Trophoblast cell (in vitro differentiated cells and primary cell): ENCODE results near the gene M1AP.

Experiments used
- DNase-seq, 2 donors: peaks; one replicate each; pipeline ENCODE4 v3.0.0-alpha.2; 2016
- H2AFZ ChIP-seq: 2 replicates; pipeline ENCODE4 v1.6.1; 2013; ENCODE audit warnings: low read length, moderate library complexity, mild to moderate bottlenecking; ENCODE audit not compliant: insufficient read depth, poor library complexity
- H2AK5ac ChIP-seq: 2 replicates; pipeline ENCODE4 v1.6.1; 2013; ENCODE audit warnings: mild to moderate bottlenecking, low read length
- H2BK120ac ChIP-seq: 2 replicates; pipeline ENCODE4 v1.6.1; 2013; ENCODE audit warnings: low read length, mild to moderate bottlenecking, moderate library complexity; ENCODE audit not compliant: insufficient read depth, poor library complexity
- H2BK12ac ChIP-seq: 2 replicates; pipeline ENCODE4 v1.6.1; 2013; ENCODE audit warnings: mild to moderate bottlenecking, low read length, moderate library complexity
- H2BK5ac ChIP-seq: 2 replicates; pipeline ENCODE4 v1.6.1; 2013; ENCODE audit warnings: low read length, low read depth, moderate library complexity, mild to moderate bottlenecking; ENCODE audit not compliant: poor library complexity
- H3K14ac ChIP-seq: 2 replicates; pipeline ENCODE4 v1.6.1; 2013; ENCODE audit warnings: mild to moderate bottlenecking, low read length
- H3K18ac ChIP-seq: 2 replicates; pipeline ENCODE4 v1.6.1; 2013; ENCODE audit warnings: mild to moderate bottlenecking, low read length
- H3K23ac ChIP-seq: 2 replicates; pipeline ENCODE4 v1.6.1; 2013; ENCODE audit warnings: low read length
- H3K27ac ChIP-seq: 2 replicates; pipeline ENCODE4 v1.5.1; 2013; ENCODE audit warnings: low read depth, mild to moderate bottlenecking, inconsistent platforms, low read length, moderate library complexity
- H3K27me3 ChIP-seq: 2 replicates; pipeline ENCODE4 v1.6.1; 2013; ENCODE audit warnings: inconsistent platforms, mild to moderate bottlenecking, low read length, moderate library complexity; ENCODE audit not compliant: insufficient read depth
- H3K36me3 ChIP-seq, 2 experiments: 1 replicate in 1 of 2; 2 replicates in 1 of 2; pipeline ENCODE4 v1.6.1; 2013; ENCODE audit warnings: low read length in 2 of 2, mild to moderate bottlenecking in 2 of 2, moderate library complexity in 1 of 2; ENCODE audit not compliant: insufficient read depth in 2 of 2, control insufficient read depth in 1 of 2
- H3K4ac ChIP-seq: 2 replicates; pipeline ENCODE4 v1.6.1; 2013; ENCODE audit warnings: low read depth, mild to moderate bottlenecking, low read length, moderate library complexity
- H3K4me1 ChIP-seq, 2 experiments: 1 replicate in 1 of 2; 2 replicates in 1 of 2; pipeline ENCODE4 v1.6.1; 2013; ENCODE audit warnings: low read length in 2 of 2, mild to moderate bottlenecking in 2 of 2, moderate library complexity in 1 of 2; ENCODE audit not compliant: insufficient read depth in 2 of 2, control insufficient read depth in 1 of 2
- H3K4me2 ChIP-seq: 2 replicates; pipeline ENCODE4 v1.6.1; 2013; ENCODE audit warnings: inconsistent platforms, mild to moderate bottlenecking, low read length, moderate library complexity
- H3K4me3 ChIP-seq: 2 replicates; pipeline ENCODE4 v1.5.1; 2013; ENCODE audit warnings: mild to moderate bottlenecking, low read depth, low read length, inconsistent platforms
- H3K79me1 ChIP-seq: one replicate; pipeline ENCODE4 v1.6.1; 2013; ENCODE audit warnings: low read length
- H3K79me2 ChIP-seq: 2 replicates; pipeline ENCODE4 v1.6.1; 2013; ENCODE audit warnings: low read length, mild to moderate bottlenecking; ENCODE audit not compliant: control insufficient read depth, insufficient read depth, poor library complexity
- H3K9ac ChIP-seq: 2 replicates; pipeline ENCODE4 v1.6.1; 2013; ENCODE audit warnings: mild to moderate bottlenecking, low read length
- H3K9me3 ChIP-seq: 2 replicates; pipeline ENCODE4 v1.6.1; 2013; ENCODE audit warnings: low read depth, mild to moderate bottlenecking, control low read depth, inconsistent platforms, low read length; ENCODE audit not compliant: insufficient read depth
- H4K12ac ChIP-seq: 2 replicates; pipeline ENCODE4 v1.6.1; 2013; ENCODE audit warnings: low read depth, mild to moderate bottlenecking, low read length, moderate library complexity
- H4K8ac ChIP-seq: 2 replicates; pipeline ENCODE4 v1.6.1; 2013; ENCODE audit warnings: low read depth, mild to moderate bottlenecking, low read length, moderate library complexity
- H4K91ac ChIP-seq: one replicate; pipeline ENCODE4 v1.6.1; 2013; ENCODE audit warnings: low read depth, mild to moderate bottlenecking, low read length, moderate library complexity
- WGBS: extraction: QIAGEN DNeasy Blood & Tissue Kit; methylation state at CpG from one replicate; pipeline ENCODE4 v1.1.7; 2013; ENCODE audit warnings: missing lambda C conversion rate; ENCODE audit not compliant: insufficient read length, insufficient coverage; ENCODE audit errors: extremely low coverage; 5-methylcytosine and 5-hydroxymethylcytosine counted together

M1AP gene

DNA sequence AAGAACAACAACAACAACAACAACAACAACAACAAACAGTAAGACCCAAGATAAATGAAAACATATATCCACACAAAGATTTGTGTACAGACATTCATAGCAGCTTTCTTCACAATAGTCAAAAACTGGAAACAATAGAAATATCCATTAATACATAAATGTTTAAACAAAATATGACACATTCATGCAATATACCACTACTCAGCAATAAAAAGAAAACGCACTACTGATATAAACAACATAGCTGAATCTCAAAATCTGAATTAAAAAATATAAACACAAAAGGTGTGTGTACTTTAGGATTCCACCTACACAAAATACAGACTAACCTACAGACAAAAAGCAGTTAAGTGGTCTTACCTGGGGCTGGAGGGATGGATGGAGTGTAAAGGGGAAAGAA is 51.5 kb downstream of the M1AP start:
- Histone ChIP-seq H4K12ac (no peak overlapping the region), H3K4ac (no peak overlapping the region)
- WGBS, result no CpG with 5 or more reads among the region's 1 CpG

DNA sequence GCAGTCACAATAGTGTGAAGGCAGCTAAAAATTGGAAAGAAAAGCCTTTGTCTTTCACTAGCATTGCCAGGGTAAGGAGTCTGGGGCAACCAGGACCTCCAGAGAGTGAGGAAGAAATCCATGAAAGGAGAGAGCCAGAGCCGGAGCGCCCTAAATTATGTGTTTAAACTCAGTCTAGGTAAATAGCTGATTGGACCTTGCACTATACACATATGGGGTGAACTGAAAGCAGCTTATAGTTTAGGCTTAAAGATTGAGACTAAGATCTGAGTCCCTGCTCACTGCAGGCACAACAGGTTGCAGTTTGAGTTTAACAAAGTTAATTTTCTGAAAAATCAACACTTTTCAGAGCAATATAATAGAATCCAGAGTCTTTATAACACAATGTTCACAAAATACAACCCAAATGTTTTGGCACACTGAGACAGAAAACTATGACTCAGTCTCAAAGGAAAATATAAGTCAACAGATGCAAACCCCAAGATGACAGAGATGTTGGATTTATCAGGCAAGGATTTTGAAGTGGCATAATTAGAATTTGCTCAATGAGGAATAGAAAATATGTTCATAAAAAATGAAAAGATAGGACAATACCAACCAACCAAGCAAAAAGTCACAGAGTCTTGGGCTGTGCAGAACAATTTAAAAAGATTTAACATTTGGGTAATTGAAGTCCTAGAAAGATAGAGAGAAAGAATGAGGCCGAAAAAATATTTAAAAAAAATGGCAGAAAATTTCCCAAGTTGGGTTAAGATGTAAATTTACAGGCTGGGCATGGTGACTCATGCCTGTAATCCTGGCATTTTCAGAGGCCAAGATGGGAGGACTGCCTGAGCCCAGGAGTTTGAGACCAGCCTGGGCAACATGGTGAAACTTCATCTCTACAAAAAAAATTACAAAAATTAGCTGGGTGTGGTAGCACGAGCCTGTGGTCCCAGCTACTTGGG is 54.0 kb downstream of the M1AP start:
- WGBS, result no CpG with 5 or more reads among the region's 4 CpGs

More for the DNA sequence above, 51.5 kb downstream of the M1AP start:
- Histone ChIP-seq H2AK5ac (no peak overlapping the region), H3K79me1 (no peaks in the 10 kb centered on the region), H3K9me3 (no peaks in the 10 kb centered on the region), H3K4me1 (no peaks in the 10 kb centered on the region), H3K4me2 (no peak overlapping the region), H3K18ac (no peak overlapping the region), H2BK120ac (no peak overlapping the region), H3K9ac (no peak overlapping the region), H3K36me3 (no peaks in the 10 kb centered on the region), H4K8ac (no peak overlapping the region), H3K23ac (no peak overlapping the region), H3K27me3 (no peaks in the 10 kb centered on the region), H3K27ac (no peak overlapping the region), H2BK12ac (no peak overlapping the region), H4K91ac (no peak overlapping the region), H3K14ac (no peak overlapping the region), H2BK5ac (no peak overlapping the region), H2AFZ (no peak overlapping the region), H3K79me2 (no peaks in the 10 kb centered on the region), H3K4me3 (no peak overlapping the region)
- no peak for DNase-seq

DNA sequence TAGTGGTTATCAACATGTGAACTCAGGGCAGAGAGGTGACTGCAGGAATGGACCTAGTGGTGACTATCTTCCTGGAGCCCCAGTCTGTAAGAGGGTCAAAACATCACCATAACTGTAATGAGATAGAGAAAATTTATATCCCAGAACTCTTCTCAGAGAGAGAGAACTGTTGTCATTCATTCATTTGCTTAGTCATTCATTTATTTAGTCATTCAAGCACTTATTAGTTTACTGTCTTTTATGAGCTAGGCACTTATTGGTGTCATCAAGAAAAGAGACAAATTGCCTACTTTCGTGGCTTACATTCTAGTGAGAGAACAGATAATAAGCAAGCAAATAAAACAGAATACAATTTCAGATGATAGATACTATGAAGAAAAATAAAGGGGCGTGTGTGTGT is 59.5 kb downstream of the M1AP start:
- H2BK120ac ChIP-seq, result no peak overlapping the region
- H3K18ac ChIP-seq, result no peak overlapping the region
- H2AFZ ChIP-seq, result no peak overlapping the region
- DNase-seq, result no peak
- H4K91ac ChIP-seq, result no peak overlapping the region
- H3K9ac ChIP-seq, result no peak overlapping the region
- no peaks in the 10 kb centered on the region for H3K4me1 ChIP-seq
- H2BK12ac ChIP-seq, result no peak overlapping the region
- no peak overlapping the region for H4K8ac ChIP-seq
- no peak overlapping the region for H3K4ac ChIP-seq
- WGBS, result no CpG with 5 or more reads among the region's 2 CpGs
- no peak overlapping the region for H3K4me3 ChIP-seq
- no peaks in the 10 kb centered on the region for H3K79me1 ChIP-seq
- H2BK5ac ChIP-seq, result no peak overlapping the region
- H3K27ac ChIP-seq, result no peak overlapping the region
- no peaks in the 10 kb centered on the region for H3K36me3 ChIP-seq
- H3K23ac ChIP-seq, result no peak overlapping the region
- H3K79me2 ChIP-seq, result no peaks in the 10 kb centered on the region
- H2AK5ac ChIP-seq, result no peak overlapping the region
- peaks cover 3% of the 10 kb centered on the region for H3K27me3 ChIP-seq
- H3K9me3 ChIP-seq, result no peaks in the 10 kb centered on the region
- H3K4me2 ChIP-seq, result no peak overlapping the region
- no peak overlapping the region for H3K14ac ChIP-seq
- no peak overlapping the region for H4K12ac ChIP-seq

More for the DNA sequence above, 54.0 kb downstream of the M1AP start:
- DNase-seq, result no peak
- Histone ChIP-seq H2AK5ac (no peak overlapping the region), H4K8ac (no peak overlapping the region), H3K4me2 (no peak overlapping the region), H3K18ac (no peak overlapping the region), H2BK12ac (no peak overlapping the region), H3K4ac (no peak overlapping the region), H3K79me2 (no peaks in the 10 kb centered on the region), H4K91ac (no peak overlapping the region), H3K79me1 (no peaks in the 10 kb centered on the region), H3K27me3 (peaks cover 3% of the 10 kb centered on the region), H3K9me3 (no peaks in the 10 kb centered on the region), H4K12ac (no peak overlapping the region), H3K36me3 (no peaks in the 10 kb centered on the region), H3K9ac (no peak overlapping the region), H3K27ac (no peak overlapping the region), H3K4me1 (no peaks in the 10 kb centered on the region), H3K4me3 (no peak overlapping the region), H3K14ac (no peak overlapping the region), H2BK120ac (no peak overlapping the region), H2BK5ac (no peak overlapping the region), H2AFZ (no peak overlapping the region), H3K23ac (no peak overlapping the region)

DNA sequence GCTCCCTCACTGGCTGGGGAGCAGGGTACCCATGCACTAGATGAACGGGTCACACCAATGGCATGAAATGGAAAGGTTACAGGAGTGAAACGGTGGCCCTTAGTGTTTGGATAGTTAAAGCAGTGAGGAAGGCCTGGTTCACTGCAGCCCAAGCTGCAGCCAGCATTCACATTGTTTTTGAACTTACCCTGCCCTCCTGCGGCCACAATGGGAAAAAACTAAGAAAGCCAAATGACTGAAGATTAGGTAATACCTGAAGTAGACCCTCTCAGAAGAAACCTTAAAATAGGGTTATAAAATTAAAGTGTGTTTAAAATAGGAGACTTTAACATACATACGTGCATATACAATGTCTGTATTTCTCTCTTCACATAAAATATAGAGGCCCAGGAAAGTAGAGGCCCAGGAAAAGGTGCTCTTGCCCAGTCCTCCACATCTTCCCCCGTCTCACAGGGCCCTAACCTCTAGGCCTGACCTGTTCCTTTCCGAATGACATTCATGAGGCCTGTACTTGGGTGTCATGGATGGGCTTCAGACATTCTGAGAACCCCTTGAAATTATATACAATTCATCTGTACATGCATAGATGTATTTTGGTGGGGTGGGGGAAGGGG is 60.4 kb downstream of the M1AP start:
- Histone ChIP-seq H4K91ac (no peak overlapping the region), H3K27ac (no peak overlapping the region), H4K12ac (no peak overlapping the region), H2BK120ac (no peak overlapping the region), H3K4ac (no peak overlapping the region), H3K9me3 (no peaks in the 10 kb centered on the region), H3K4me2 (no peak overlapping the region), H2AK5ac (no peak overlapping the region), H3K4me1 (peaks cover 3% of the 10 kb centered on the region in 2 experiments), H3K23ac (no peak overlapping the region), H2BK12ac (no peak overlapping the region), H3K36me3 (no peaks in the 10 kb centered on the region), H3K79me2 (no peaks in the 10 kb centered on the region), H3K9ac (no peak overlapping the region), H2AFZ (no peak overlapping the region), H3K27me3 (peaks cover 3% of the 10 kb centered on the region), H2BK5ac (no peak overlapping the region), H3K79me1 (peaks cover 2% of the 10 kb centered on the region), H3K4me3 (no peak overlapping the region), H3K14ac (no peak overlapping the region), H4K8ac (no peak overlapping the region), H3K18ac (no peak overlapping the region)
- WGBS, result no CpG with 5 or more reads among the region's 6 CpGs
- DNase-seq, result peak; percentile 58 to 82
